ENCODE data around the gene KLK6.

KLK6 gene

GRCh38 chr19:50943074-50943828 lies 26.1 kb downstream of the KLK6 start:
- DNase-seq, result no peak
- ATAC-seq, result no peak
- no peaks in the 10 kb centered on the region for H3K4me1 Mint-ChIP-seq
- peaks cover 32% of the 10 kb centered on the region for H3K27me3 Mint-ChIP-seq
- H3K9me3 Mint-ChIP-seq, result no peaks in the 10 kb centered on the region
- no peak overlapping the region for H3K4me3 Mint-ChIP-seq
- H3K27ac Mint-ChIP-seq, result no peak overlapping the region

- no peak for ATAC-seq
- Mint-ChIP-seq H3K27ac (no peak overlapping the region), H3K4me1 (no peaks in the 10 kb centered on the region), H3K27me3 (peaks cover 35% of the 10 kb centered on the region), H3K4me3 (no peak overlapping the region), H3K9me3 (no peaks in the 10 kb centered on the region)
- DNase-seq, result no peak
Measured at GRCh38 chr19:50939596-50939995, 29.8 kb downstream of the KLK6 start.

- no peak for DNase-seq
- Mint-ChIP-seq H3K9me3 (no peaks in the 10 kb centered on the region), H3K4me1 (no peaks in the 10 kb centered on the region), H3K27ac (no peak overlapping the region), H3K4me3 (no peak overlapping the region), H3K27me3 (peaks cover 50% of the 10 kb centered on the region)
- no peak for ATAC-seq
Measured at GRCh38 chr19:50933640-50934039, 35.8 kb downstream of the KLK6 start.

DNA sequence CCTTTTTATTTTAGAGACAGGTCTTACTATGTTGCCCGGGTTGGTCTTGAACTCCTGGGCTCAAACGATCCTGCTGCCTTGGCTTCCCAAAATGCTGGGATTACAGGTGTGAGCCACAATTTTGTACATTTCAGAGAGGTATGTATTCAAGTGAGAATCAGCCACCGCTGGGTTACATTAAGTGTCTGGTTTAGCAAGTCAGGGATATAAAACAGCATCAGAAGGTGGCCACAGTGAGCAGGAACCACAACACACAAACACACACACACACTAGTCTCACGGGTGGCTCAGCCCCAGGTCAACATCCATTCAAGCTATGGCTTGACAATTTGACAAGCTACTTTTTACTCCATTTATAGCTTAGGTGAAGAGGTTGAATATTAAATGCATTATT lies 36.7 kb downstream of the KLK6 start:
- peaks cover 59% of the 10 kb centered on the region for H3K27me3 Mint-ChIP-seq
- no peak overlapping the region for H3K4me3 Mint-ChIP-seq
- no peaks in the 10 kb centered on the region for H3K4me1 Mint-ChIP-seq
- DNase-seq (no peak), ATAC-seq (no peak)
- no peaks in the 10 kb centered on the region for H3K9me3 Mint-ChIP-seq
- no peak overlapping the region for H3K27ac Mint-ChIP-seq

DNA sequence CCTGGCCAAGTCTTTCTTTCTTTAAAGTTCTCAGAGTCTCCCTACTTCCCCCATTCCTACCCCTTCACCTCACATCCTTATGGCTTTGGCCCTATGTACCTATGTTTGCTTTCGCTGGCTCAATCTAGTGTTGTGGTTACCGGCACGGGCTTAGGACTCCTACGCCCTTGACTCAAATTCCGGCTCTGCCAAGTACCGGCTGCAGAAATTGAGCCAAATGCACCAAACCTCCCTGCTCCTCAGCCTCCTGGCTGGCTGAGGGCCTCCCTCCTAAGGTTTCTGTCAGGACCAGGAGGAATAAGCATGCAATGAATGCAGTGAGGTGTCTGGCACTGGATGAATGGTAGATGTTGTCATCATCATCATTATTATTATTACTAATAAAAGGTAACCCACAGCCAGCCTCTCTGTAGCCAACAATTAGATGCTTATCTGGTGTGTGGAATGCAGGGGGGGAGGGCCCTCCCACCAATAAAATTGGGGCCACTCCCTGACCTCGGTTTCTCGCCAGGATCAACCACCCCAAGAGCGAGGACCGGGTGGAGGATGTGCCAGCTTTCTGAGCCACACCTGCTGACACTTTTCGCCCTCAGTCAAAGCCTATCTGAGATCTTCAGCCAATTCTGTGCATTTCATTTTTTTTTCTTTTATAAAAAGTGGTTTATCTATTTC lies 37.2 kb downstream of the KLK6 start:
- H3K9me3 Mint-ChIP-seq, result no peaks in the 10 kb centered on the region
- H3K27ac Mint-ChIP-seq, result no peak overlapping the region
- DNase-seq (no peak), ATAC-seq (no peak)
- H3K27me3 Mint-ChIP-seq, result peaks cover 64% of the 10 kb centered on the region
- H3K4me3 Mint-ChIP-seq, result no peak overlapping the region
- H3K4me1 Mint-ChIP-seq, result no peaks in the 10 kb centered on the region

GRCh38 chr19:50931023-50931422 lies 38.4 kb downstream of the KLK6 start:
- DNase-seq (no peak), ATAC-seq (no peak)
- H3K27me3 Mint-ChIP-seq, result peaks cover 64% of the 10 kb centered on the region
- no peak overlapping the region for H3K27ac Mint-ChIP-seq
- no peaks in the 10 kb centered on the region for H3K4me1 Mint-ChIP-seq
- no peak overlapping the region for H3K4me3 Mint-ChIP-seq
- H3K9me3 Mint-ChIP-seq, result no peaks in the 10 kb centered on the region

DNA sequence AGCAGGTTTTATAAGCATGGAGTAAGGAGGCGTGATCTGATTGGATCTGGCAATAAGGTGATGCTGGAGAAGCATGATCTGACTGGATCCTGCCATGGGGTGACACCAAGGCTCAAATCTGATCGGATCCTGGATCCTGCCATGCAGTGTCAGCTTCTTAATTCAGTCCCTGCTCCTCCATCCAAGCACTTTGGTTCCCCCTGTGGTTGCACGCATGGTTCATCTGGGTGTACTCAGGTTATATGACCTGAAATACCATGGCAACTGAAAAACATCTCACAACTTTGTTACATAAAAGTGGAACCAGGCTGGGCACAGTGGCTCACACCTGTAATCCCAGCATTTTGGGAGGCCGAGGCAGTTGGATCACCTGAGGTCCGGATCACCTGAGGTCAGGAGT lies 40.6 kb downstream of the KLK6 start:
- no peaks in the 10 kb centered on the region for H3K4me1 Mint-ChIP-seq
- ATAC-seq (no peak), DNase-seq (no peak)
- H3K4me3 Mint-ChIP-seq, result no peak overlapping the region
- no peak overlapping the region for H3K27ac Mint-ChIP-seq
- peaks cover 69% of the 10 kb centered on the region for H3K27me3 Mint-ChIP-seq
- no peaks in the 10 kb centered on the region for H3K9me3 Mint-ChIP-seq

DNA sequence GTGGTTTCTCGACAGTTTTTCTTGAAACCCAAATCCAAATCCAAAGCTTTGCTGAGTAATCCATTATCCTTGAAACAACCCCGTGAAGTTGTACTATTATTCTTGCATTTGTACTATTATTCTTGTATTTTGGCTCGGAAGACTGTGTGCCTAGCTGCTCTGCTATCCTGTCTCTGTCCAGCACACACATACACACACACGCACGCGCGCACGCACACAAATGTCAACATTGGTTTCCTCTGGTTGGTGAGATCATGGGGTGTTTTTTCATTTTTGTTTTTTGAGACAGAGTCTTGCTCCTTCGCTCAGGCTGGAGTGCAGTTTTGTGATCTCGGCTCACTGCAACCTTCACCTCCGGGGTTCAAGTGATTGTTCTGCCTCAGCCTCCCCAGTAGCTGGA lies 43.2 kb downstream of the KLK6 start:
- Mint-ChIP-seq H3K9me3 (no peaks in the 10 kb centered on the region), H3K4me3 (no peak overlapping the region), H3K27ac (no peak overlapping the region), H3K4me1 (peaks cover 11% of the 10 kb centered on the region), H3K27me3 (peaks cover 73% of the 10 kb centered on the region)
- DNase-seq (no peak), ATAC-seq (no peak)

- DNase-seq (no peak), ATAC-seq (no peak)
- no peaks in the 10 kb centered on the region for H3K9me3 Mint-ChIP-seq
- peaks cover 11% of the 10 kb centered on the region for H3K4me1 Mint-ChIP-seq
- H3K4me3 Mint-ChIP-seq, result no peak overlapping the region
- H3K27ac Mint-ChIP-seq, result no peak overlapping the region
- peaks cover 73% of the 10 kb centered on the region for H3K27me3 Mint-ChIP-seq
Measured at GRCh38 chr19:50925734-50926133, 43.7 kb downstream of the KLK6 start.

GRCh38 chr19:50924586-50924985 lies 44.8 kb downstream of the KLK6 start:
- ATAC-seq, result no peak
- Mint-ChIP-seq H3K27me3 (peaks cover 73% of the 10 kb centered on the region), H3K4me1 (peaks cover 11% of the 10 kb centered on the region), H3K4me3 (no peak overlapping the region), H3K27ac (no peak overlapping the region), H3K9me3 (no peaks in the 10 kb centered on the region)
- no peak for DNase-seq

- H3K4me1 Mint-ChIP-seq, result peaks cover 11% of the 10 kb centered on the region
- peaks cover 64% of the 10 kb centered on the region for H3K27me3 Mint-ChIP-seq
- H3K27ac Mint-ChIP-seq, result no peak overlapping the region
- no peak overlapping the region for H3K4me3 Mint-ChIP-seq
- peak; percentile 75 to 80 for DNase-seq
- H3K9me3 Mint-ChIP-seq, result no peaks in the 10 kb centered on the region
- peak; percentile 99 for ATAC-seq
Measured at GRCh38 chr19:50922317-50922853, 47.0 kb downstream of the KLK6 start.

DNA sequence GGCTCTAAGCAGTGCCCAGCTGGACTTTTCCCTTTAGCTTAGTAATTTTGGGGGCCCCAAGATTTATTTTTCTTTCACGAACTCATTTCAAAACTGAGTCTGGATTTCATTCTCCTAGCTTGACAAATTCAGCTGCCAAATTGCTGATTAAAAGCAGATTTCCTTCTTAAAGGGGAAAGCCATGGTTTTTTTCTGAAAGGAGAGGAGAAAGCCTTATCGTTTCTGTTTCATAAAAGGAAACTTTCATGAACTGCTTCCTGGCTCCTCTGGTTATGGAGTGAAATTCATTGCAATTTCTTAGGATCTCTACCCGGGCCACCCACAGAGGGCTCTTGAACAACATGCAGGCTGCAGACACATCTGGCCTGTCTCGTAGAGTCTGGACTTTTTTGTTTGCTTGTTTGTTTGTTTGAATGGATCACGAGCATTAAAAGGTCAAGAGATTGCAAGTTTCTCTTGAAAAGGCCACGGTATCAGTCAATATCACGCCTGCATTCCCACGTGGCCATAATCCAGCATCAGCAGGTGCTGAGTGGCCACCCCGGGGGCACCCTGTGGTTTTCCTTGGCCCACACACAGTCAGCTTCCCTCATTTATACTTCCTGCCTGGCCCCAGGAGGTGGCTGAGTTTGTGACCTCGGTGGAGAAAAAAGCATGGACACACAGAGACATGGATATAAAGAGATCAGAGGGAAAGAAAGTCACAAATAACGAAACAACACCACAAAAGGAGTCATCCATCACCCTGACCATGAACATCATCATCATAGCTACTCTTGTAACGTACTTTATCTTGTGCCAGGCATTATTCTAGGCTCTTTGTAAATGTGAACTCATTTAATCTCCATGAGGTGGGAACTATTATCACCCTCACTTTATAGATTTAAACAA lies 47.7 kb downstream of the KLK6 start:
- peaks cover 67% of the 10 kb centered on the region for H3K27me3 Mint-ChIP-seq
- H3K9me3 Mint-ChIP-seq, result no peaks in the 10 kb centered on the region
- H3K4me3 Mint-ChIP-seq, result no peak overlapping the region
- DNase-seq (no peak), ATAC-seq (peak; percentile 62)
- peaks cover 11% of the 10 kb centered on the region for H3K4me1 Mint-ChIP-seq
- H3K27ac Mint-ChIP-seq, result peak overlapping the region in 1 of 2 donors; percentile 20

DNA sequence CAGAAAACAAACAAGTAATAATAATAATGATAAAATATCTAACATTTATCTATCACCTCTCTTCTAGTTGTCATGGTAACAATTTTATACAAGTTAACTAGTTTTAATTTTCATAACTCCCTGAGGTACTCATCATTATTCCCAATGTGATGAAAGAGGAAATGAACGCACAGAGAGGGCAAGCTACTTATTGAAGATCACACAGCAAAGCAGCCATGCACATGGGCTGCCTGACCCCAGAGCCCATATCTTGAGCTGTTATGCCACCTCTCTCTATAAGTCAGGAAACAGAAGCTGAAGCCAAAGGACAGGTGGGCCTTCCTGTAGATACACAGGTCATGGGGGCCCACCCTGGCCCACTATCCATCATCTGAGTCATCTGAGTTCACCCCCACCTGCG lies 53.3 kb downstream of the KLK6 start:
- ATAC-seq (no peak), DNase-seq (no peak)
- peaks cover 5% of the 10 kb centered on the region for H3K4me1 Mint-ChIP-seq
- no peak overlapping the region for H3K27ac Mint-ChIP-seq
- peaks cover 30% of the 10 kb centered on the region for H3K27me3 Mint-ChIP-seq
- no peak overlapping the region for H3K4me3 Mint-ChIP-seq
- H3K9me3 Mint-ChIP-seq, result no peaks in the 10 kb centered on the region

GRCh38 chr19:50912727-50913716 lies 56.4 kb downstream of the KLK6 start:
- Mint-ChIP-seq H3K4me3 (no peak overlapping the region), H3K27ac (no peak overlapping the region), H3K9me3 (no peaks in the 10 kb centered on the region), H3K27me3 (peaks cover 8% of the 10 kb centered on the region), H3K4me1 (peaks cover 17% of the 10 kb centered on the region)
- DNase-seq, result peak; percentile 25 to 47
- ATAC-seq, result peak; percentile 79
